Middle frontal gyrus (tissue), 1 donor: ENCODE measurements around the gene CA10.

Experiments
- DNase-seq: peaks from one replicate; pipeline ENCODE4 v3.0.0-alpha.2; 2015; ENCODE audit warnings: low spot score; ENCODE audit errors: extremely low spot score

CA10 gene

DNA sequence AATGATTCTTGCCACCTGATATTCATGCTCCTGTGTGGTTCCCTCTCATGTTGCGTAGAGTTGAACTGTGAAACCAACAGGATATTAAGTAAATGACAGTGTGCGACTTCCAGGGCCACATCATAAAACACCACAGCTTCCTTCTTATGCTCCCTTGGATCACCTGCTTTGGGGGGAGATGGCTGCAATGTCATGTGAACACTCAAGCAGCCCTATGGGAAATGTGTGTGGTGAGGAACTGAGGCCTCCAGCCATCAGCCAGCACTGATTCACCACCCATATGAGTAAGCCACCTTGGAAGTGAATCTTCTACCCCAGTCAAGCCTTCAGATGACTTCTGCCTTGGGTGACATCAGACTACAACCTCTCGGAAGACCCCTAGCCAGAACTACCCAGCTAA, 470.6 kb downstream of the CA10 start:
- no peak for DNase-seq

DNA sequence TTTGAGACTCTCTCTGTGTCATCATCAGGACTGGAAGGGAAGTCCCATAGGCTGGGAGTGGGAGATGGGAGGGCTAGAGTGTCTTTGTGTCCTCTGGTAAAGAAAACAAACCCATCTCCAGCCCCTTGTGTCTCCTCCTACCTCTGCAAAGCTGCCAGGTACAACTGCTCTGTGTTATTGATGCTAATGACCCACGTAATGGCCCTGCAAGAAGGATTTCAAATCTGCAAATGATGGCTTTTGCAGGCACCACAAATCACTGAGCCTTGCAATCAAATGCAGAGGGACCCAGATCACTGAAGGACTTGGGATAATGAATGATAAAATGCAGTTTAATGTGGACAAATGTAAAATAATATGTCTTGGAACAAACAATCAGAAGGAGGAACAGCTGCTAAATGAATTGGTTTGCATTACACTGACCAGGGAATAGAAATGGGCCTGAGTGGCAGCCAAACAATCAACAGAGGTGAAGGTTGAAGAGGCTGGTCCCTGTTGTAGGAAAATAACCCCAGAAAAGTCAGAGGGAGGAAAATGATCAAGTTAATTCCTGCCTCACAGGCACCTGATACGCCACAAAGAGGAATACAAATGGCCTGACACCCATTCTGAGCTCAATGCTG, 473.1 kb downstream of the CA10 start:
- DNase-seq, result no peak

- DNase-seq, result no peak
Measured at GRCh38 chr17:51684214-51684613, 474.3 kb downstream of the CA10 start.

GRCh38 chr17:51683291-51683690, 475.2 kb downstream of the CA10 start:
- no peak for DNase-seq

GRCh38 chr17:51682115-51682514, 476.4 kb downstream of the CA10 start:
- no peak for DNase-seq

DNA sequence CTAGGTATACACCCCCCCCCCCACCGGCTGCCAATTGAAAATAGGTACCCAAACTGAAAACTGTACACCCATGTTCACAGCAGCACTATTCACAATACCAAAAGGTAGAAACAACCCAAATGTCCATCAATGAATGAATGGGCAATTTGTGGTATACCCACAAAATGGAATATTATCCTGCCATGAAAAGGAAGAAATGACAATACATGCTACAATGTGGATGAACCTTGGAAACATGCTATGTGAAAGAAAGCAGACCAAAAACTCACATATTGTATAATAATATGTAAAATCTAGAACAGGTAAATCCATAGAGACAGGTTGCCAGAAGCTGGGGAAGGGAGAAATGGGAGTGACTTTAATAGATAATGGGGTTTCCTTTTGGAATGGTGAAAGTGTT, 480.6 kb downstream of the CA10 start:
- no peak for DNase-seq

GRCh38 chr17:51676691-51677487, 481.6 kb downstream of the CA10 start:
- no peak for DNase-seq

GRCh38 chr17:51674579-51675255, 483.8 kb downstream of the CA10 start:
- no peak for DNase-seq

DNA sequence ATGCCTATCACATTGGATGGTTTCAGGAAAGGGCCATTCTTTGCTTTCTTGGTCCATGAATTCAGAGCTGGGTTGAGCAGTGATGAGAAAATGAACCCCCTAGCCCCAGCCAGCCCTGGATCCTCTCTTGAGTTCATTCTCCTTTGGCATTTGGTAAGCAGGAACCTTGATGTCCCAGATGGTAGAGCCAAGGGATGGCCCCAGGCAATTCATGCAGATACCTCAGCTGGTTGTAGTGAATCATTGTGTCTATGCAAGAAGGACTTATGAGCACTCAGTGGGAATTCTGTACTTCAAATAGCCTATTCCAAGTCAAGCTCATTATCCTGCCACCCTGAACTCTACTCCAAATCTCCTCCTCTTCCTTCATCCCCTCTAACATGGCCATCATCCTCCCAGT, 485.4 kb downstream of the CA10 start:
- no peak for DNase-seq

- no peak for DNase-seq
Measured at GRCh38 chr17:51672065-51672464, 486.4 kb downstream of the CA10 start.

- no peak for DNase-seq
Measured at GRCh38 chr17:51670899-51671298, 487.6 kb downstream of the CA10 start.

GRCh38 chr17:51668963-51669246, 489.6 kb downstream of the CA10 start:
- DNase-seq, result no peak

- no peak for DNase-seq
Measured at GRCh38 chr17:51668155-51668962, 490.2 kb downstream of the CA10 start.

- DNase-seq, result no peak
Measured at GRCh38 chr17:51667706-51668083, 490.8 kb downstream of the CA10 start.

DNA sequence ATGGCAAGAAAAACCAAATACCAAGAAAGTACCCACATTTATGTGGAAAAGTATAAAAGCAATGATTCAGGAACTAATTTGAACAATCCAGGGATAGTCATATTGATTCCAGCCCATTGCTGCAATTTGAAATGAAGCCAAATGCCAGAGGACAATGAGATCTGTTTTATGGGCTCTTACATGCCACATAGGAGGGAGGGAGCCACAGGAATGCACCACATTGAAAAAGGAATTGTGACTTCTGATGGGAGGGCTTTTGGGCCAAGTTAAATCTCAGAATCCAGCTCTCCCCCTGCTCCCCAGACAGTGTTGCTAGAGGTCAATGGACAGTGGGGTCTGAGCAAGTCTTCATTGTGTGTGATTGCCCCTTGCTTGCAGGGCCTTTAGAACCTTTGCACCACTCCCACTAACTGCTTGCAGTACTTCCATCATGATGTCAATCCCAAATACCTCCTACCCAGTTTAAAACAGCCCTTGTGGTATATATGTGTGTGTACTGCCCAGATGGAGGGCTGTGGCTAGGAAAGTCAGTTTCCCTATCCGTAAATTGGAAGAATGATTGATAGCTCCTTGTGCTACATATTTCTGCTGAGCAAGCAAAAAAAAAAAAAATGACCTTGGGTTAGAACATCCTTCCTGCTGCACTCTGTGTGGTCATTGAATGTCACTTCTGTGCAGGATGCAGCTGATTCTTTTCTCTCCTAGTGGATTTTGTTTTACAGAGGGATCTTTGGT, 491.4 kb downstream of the CA10 start:
- no peak for DNase-seq

GRCh38 chr17:51662204-51663056, 496.1 kb downstream of the CA10 start:
- no peak for DNase-seq

- DNase-seq, result no peak
Measured at GRCh38 chr17:51661403-51661802, 497.1 kb downstream of the CA10 start.

- DNase-seq, result no peak
Measured at GRCh38 chr17:51660266-51660665, 498.2 kb downstream of the CA10 start.

- DNase-seq, result no peak
Measured at GRCh38 chr17:51657224-51657623, 501.3 kb downstream of the CA10 start.

GRCh38 chr17:51653878-51654277, 504.6 kb downstream of the CA10 start:
- DNase-seq, result no peak
